ENCODE results near the gene PSME2.

Gene PSME2

GRCh38 chr14:24114532-24115421 lies 31.6 kb downstream of the PSME2 start, which contains the start of the genes DCAF11 and NRL (continued):
- peak; percentile 92 for TF ChIP-seq PRDM10 (tag by site-specific recombination; IDR thresholded peaks at IDR 0.05)
- TF ChIP-seq IKZF3 (tag by site-specific recombination; IDR thresholded peaks at IDR 0.05): peak; percentile 47; the same call in 1 of the 2 replicates
- peak; percentile 99 for TF ChIP-seq ZFHX2 (tag by site-specific recombination; conservative IDR thresholded peaks at IDR 0.05)
- no peak for TF ChIP-seq ZNF24 (tag by site-specific recombination; IDR thresholded peaks at IDR 0.05)
- TF ChIP-seq, protein P1, sequence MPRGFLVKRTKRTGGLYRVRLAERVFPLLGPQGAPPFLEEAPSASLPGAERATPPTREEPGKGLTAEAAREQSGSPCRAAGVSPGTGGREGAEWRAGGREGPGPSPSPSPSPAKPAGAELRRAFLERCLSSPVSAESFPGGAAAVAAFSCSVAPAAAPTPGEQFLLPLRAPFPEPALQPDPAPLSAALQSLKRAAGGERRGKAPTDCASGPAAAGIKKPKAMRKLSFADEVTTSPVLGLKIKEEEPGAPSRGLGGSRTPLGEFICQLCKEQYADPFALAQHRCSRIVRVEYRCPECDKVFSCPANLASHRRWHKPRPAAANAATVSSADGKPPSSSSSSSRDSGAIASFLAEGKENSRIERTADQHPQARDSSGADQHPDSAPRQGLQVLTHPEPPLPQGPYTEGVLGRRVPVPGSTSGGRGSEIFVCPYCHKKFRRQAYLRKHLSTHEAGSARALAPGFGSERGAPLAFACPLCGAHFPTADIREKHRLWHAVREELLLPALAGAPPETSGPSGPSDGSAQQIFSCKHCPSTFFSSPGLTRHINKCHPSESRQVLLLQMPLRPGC (tag by site-specific recombination; IDR thresholded peaks at IDR 0.05): peak; percentile 59; the same call in 1 of the 2 replicates
- peak; percentile 49; the same call in 1 of the 2 replicates for TF ChIP-seq OSR2 (tag by site-specific recombination; IDR thresholded peaks at IDR 0.05)
- TF ChIP-seq, protein P2, sequence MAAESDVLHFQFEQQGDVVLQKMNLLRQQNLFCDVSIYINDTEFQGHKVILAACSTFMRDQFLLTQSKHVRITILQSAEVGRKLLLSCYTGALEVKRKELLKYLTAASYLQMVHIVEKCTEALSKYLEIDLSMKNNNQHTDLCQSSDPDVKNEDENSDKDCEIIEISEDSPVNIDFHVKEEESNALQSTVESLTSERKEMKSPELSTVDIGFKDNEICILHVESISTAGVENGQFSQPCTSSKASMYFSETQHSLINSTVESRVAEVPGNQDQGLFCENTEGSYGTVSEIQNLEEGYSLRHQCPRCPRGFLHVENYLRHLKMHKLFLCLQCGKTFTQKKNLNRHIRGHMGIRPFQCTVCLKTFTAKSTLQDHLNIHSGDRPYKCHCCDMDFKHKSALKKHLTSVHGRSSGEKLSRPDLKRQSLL (tag by site-specific recombination; IDR thresholded peaks at IDR 0.05): no peak
- TF ChIP-seq ZNF777 (tag by site-specific recombination; IDR thresholded peaks at IDR 0.05; ENCODE audit: borderline replicate concordance): no peak
- TF ChIP-seq HOXC10 (CRISPR knock-in tag; IDR thresholded peaks at IDR 0.05): peak; percentile 98
- peak; percentile 98 for TF ChIP-seq EGR2 (tag by site-specific recombination; IDR thresholded peaks at IDR 0.05; ENCODE audit: low read depth)
- TF ChIP-seq, protein P3, sequence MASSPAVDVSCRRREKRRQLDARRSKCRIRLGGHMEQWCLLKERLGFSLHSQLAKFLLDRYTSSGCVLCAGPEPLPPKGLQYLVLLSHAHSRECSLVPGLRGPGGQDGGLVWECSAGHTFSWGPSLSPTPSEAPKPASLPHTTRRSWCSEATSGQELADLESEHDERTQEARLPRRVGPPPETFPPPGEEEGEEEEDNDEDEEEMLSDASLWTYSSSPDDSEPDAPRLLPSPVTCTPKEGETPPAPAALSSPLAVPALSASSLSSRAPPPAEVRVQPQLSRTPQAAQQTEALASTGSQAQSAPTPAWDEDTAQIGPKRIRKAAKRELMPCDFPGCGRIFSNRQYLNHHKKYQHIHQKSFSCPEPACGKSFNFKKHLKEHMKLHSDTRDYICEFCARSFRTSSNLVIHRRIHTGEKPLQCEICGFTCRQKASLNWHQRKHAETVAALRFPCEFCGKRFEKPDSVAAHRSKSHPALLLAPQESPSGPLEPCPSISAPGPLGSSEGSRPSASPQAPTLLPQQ (tag by site-specific recombination; IDR thresholded peaks at IDR 0.05): peak; percentile 80; the same call in 1 of the 2 replicates
- peak; percentile 99 for TF ChIP-seq ZBTB1 (tag by site-specific recombination; IDR thresholded peaks at IDR 0.05)
- no peak for TF ChIP-seq ZNF140 (tag by site-specific recombination; IDR thresholded peaks at IDR 0.05)
- peak; percentile 92 for TF ChIP-seq SP2 (tag by site-specific recombination; IDR thresholded peaks at IDR 0.05)
- peak; percentile 75 for TF ChIP-seq FEZF1 (tag by site-specific recombination; IDR thresholded peaks at IDR 0.05)
- no peak for TF ChIP-seq ZNF529 (tag by site-specific recombination; IDR thresholded peaks at IDR 0.05; ENCODE audit: insufficient replicate concordance)
- 0 out of 2 replicates have a peak, but pooled peaks have one; percentile 11 for TF ChIP-seq ZXDB (tag by site-specific recombination; IDR thresholded peaks at IDR 0.05)
- no peak for TF ChIP-seq ZNF274 (IDR thresholded peaks at IDR 0.05; ENCODE audit: low read length)
- TF ChIP-seq ZNF274 (tag by site-specific recombination; IDR thresholded peaks at IDR 0.05; ENCODE audit: borderline replicate concordance): no peak
- TF ChIP-seq ZNF391 (tag by site-specific recombination; IDR thresholded peaks at IDR 0.05; ENCODE audit: borderline replicate concordance, low read depth): peak; percentile 33; the same call in 1 of the 2 replicates
- TF ChIP-seq ZNF423 (tag by site-specific recombination; IDR thresholded peaks at IDR 0.05): 0 out of 2 replicates have a peak, but pooled peaks have one; percentile 15
- TF ChIP-seq, protein P4, sequence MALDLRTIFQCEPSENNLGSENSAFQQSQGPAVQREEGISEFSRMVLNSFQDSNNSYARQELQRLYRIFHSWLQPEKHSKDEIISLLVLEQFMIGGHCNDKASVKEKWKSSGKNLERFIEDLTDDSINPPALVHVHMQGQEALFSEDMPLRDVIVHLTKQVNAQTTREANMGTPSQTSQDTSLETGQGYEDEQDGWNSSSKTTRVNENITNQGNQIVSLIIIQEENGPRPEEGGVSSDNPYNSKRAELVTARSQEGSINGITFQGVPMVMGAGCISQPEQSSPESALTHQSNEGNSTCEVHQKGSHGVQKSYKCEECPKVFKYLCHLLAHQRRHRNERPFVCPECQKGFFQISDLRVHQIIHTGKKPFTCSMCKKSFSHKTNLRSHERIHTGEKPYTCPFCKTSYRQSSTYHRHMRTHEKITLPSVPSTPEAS (tag by site-specific recombination; IDR thresholded peaks at IDR 0.05): peak; percentile 44
- TF ChIP-seq KLF9 (tag by site-specific recombination; IDR thresholded peaks at IDR 0.05; ENCODE audit: low read depth): peak; percentile 99
- TF ChIP-seq ZNF501 (tag by site-specific recombination; IDR thresholded peaks at IDR 0.05): no peak
- TF ChIP-seq ZIC2 (tag by site-specific recombination; IDR thresholded peaks at IDR 0.05): peak; percentile 47
- peak; percentile 50 for TF ChIP-seq ZBTB26 (tag by site-specific recombination; optimal IDR thresholded peaks at IDR 0.05)
- peak; percentile 98 for TF ChIP-seq ZNF629 (tag by site-specific recombination; IDR thresholded peaks at IDR 0.05)
